CD4-positive, alpha-beta T cell treated with Interleukin-2 at 100 ng/mL for 4 hours (primary cell): Measurements from ENCODE around the gene KCNG1.
"Not testable (repeated sequence)": the region's sequence is repeated elsewhere in the genome, so short reads cannot be mapped to it uniquely, and the experiment has no call there.

Source experiments
- DNase-seq: peaks from one replicate; pipeline ENCODE4 v3.0.0-alpha.2; 2020; ENCODE audit warnings: low spot score

KCNG1 gene

DNA sequence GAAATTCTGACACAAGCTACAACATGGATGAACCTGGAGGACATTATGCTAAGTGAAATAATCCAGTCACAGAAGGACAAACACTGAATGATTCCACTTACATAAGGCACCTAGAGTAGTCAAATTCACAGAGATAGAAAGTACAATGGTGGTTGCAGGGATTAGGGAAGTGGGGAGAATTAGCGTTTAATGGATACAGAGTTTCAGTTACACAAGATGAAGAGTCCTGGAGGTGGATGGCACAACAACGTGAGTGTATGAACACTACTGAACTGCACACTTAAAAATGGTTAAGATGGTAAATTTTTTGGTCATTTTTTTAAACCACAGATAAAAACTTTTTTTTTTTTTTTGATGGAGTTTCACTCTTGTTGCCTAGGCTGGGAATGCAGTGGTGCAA is 39.6 kb downstream of the KCNG1 start:
- DNase-seq, result no peak

DNA sequence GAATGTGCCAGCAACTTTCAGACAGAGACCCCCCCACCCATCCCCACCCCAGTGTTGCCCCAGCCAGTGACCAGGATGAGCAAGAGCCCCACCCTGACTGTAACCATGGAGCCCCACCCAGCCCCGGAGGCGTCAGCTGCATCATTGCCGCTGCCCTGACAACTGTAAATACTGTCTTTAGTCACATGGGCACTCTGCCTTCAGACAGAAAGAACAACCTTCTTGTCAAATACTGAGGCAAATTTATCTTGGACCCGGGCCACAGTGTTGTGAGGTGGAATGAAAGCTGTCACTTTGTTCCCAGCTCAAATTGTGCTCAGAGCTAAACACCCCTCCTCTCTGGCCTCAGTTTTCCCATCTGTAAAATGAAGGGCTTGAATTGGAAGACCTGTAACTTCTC is 40.5 kb downstream of the KCNG1 start:
- no peak for DNase-seq

DNA sequence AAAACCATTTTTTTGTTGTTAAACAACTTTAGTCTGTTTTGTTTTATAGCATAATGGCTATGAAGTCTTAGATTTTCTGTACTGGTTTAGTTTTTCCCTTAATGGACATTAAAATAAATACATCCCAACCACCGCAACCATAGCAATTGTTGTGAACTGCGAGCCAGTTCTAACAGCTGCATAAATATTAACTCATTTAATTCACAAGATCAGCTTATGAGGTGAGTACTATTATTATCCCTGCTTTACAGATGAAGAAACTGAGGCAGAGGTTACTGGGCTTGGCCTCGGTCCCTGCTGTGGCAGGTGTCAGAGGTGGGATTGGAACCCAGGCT is 41.2 kb downstream of the KCNG1 start:
- DNase-seq, result no peak

DNA sequence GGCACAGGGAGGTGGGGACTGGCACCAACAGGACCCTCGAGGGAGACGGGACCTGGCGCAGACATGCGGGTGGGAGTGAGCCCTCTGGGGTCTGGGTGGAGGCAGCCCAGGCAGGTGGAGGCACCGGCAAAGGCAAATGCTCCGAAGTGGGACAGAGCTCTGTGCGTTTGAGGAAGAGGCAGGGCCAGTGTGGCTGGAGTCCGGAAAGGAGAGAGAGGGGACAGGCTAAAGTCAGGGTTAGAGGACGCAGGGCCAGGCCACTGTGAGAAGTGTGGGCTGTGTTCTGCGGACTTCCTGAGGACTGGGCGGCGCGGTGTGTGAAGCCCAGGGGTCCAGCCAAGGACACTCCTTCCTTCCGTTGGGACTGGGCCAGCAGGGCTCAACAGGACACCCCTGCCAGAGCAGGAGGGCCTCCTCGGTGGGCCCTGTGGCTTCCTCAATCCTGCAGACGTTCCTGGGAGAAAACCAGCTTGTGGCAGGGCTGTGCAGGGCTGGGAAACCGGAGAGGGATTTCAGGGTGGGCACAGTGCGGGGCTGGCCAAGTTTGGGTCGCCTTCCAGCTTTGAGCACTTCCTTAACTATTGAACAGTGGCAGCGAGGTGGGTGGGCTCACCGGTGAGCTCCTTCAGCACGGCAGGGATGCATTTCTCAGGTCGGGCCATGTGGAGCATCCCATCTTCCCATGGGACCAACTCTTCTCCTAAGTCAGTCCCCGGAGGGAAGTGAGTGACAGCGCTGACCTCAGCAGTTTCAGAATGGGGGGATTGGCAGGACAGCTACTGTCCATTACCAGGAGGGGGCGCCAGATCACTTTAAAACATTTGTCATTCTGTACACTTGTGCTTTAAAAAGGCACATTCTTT is 41.8 kb downstream of the KCNG1 start:
- peak; percentile 64 for DNase-seq

DNA sequence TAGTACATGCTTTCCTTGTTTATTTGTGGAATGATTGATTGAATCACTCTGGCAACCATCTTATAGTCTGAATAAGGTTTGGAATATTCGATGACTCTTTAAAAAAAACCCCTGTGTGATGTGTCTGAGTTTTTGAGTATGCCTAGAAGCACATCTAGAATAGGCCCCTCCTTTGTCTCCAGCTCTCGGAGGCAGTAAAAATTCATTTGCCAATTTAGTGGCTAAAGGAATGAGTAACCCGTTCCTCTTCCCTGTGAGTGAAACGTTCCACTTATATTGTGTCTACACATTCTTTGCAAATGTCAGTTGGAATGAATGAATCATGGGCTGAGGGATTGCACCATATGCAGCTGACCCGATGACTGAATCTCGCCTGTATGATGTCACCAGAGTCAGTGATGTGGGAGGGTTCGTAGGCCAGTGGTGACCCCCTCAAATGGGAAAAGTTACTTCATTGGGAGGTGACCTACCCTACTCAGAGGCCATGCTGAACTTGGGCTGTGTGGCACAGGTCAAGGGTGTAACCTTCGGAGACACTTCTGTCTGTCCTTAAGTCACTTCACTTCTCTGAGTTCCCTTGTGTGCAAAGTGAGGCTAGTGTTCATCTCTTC is 42.7 kb downstream of the KCNG1 start:
- no peak for DNase-seq

DNA sequence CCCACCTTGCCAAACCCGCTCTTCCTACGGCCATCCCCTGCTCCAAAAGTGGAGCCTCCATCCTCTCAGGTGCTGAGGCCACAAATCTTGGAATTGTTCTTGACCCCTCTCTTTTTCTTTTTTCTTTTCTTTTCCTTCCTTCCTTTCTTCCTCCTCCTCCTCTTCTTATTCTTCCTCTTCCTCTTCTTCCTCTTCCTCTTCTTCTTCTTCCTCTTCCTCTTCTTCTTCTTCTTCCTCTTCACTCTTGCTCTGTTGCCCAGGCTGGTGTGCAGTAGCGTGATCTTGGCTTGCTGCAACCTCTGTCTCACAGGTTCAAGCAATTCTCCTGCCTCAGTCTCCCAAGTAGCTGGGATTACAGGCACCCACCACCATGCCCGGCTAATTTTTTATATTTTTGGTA is 44.4 kb downstream of the KCNG1 start:
- not testable (repeated sequence) for DNase-seq

DNA sequence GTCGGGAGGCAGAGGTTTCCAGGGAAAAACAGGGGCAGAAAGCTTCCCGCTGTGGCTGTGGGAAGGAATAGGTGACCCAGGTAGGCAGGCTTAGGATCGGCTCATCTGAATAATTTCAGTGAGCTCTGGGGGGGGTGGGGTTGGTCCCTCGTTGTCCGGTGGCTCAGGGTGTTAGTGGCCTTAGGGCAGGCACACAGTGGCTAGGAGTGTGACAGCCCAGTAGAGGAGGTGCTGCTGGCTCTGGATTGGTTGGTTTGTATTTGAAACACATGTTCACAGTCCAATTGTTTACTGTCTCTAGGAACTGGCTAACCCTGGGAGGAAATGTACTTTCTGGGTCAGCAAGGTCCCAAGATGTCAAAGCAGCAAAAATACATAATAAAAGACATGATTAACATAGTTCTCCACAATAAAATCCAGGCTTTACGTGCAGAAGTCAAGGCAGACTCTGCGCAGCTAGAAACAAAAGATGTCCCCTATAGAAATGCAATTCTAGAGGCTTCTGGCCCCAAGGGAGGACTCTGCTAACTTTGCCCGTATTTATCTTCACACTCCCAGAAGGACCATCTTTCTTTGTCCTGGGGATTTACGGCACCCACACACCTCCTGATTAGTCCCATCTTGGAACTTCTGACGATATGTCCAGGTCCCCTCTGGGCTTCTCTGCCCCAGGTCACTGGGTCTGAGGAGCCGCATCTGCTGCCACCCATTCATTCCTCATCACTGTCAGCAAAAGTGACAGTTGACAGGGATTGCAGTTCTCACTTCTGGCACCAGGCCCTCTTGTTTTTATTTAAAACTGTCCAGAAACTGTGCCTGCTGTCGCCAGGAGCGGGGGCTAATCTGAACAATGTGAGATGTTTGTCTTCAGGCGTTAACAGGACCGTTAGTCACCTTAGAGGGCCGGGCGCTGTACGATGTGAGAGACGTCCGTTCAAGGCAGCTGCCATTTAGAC is 45.6 kb downstream of the KCNG1 start:
- DNase-seq, result no peak

DNA sequence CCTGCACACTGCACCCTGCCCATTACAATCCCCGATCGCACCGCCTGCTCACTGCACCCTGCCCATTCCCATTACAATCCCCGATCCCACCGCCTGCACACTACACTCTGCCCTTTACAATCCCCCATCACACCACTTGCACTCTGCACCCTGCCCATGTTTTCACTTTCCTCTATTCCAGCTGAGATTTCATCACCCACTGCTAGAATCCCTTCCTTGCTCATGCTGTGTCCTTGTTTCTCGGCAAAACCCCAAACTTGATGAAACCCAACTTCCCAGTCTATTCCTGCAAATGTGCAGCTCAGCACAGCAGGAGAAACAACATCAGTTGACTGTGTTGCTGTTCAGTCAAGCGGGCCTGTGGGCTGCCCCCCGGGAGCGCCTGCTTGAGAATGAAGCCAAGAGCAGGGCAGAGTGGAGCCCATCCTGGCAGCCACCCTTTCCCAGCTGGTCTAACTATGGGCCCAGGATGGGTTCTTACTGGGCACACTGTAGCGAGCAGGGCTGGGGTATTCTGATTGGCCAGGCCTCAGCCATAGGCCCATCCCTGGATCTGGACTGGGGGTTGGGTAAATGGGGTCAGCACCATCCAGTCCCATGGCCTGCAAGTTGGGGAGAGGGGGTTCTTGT is 47.1 kb downstream of the KCNG1 start:
- DNase-seq, result no peak

DNA sequence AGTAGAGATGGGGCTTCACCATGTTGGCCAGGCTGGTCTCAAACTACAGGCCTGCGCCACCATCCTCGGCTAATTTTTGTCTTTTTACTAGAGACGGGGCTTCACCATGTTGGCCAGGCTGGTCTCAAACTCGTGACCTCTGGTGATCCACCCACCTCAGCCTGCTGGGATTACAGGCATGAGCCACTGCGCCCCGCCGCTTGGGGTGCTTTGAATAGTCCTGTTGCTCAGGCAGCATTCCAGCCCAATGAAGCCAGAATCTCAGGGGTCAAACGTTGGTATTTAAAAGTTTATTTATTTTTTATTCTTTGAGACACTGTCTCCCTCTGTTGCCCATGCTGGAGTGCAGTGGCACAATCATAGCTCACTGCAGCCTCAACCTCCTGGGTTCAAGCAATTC is 53.0 kb downstream of the KCNG1 start:
- DNase-seq, result no peak

DNA sequence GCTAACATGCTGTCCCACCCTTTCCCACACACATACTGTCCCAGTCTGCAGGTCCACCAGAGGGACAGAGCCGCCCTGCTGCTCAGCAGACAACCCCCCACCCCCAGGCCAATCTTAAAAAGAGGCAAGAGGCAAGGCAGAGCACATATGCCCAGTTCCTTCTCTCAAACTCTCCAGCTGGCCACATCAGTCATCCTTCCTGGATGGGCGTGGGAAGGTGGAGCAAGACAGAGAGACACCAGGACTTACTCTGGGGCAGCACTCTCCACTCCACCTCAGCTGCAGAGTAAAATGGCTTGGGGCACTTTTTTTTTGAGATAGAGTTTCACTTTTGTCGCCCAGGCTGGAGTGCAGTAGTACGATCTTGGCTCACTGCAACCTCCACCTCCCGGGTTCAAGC is 53.5 kb downstream of the KCNG1 start:
- no peak for DNase-seq

DNA sequence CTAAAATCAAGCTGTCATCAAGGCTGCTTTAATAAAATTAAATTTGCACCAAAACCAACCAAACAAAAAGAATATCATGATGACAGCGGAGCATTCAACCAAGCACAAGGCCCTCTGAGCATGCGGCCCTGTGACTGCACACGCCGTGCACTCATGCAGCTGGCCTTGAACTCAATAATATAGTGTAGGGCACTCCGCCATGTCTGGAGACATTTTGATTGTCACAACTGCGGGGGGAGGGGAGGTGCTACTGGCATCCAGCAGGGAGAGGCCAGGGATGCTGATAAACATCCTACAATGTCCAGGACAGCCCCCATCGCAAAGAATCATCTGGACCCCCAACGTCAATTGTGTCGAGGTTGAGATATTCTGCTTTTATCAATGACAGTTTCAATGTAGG is 54.6 kb downstream of the KCNG1 start:
- DNase-seq, result no peak

DNA sequence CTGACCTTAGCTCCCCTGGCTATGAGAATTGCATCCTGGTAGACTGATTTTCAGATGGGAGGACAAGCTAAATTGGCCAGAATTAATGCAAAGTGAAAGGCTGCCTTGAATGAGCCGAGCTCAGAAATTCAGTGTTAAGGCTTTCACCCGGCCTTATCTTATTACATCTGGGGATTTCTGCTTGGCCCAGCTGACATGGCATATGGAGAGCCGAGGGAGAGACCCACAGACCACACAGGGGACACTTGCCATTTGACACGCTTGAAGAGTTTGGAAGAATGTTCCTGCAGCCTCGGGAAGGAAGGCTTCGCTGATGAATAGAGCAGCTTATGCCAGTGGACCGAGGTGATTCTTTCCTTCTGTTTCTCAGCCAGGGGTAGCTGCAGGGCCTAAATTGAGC is 55.3 kb downstream of the KCNG1 start:
- no peak for DNase-seq

DNA sequence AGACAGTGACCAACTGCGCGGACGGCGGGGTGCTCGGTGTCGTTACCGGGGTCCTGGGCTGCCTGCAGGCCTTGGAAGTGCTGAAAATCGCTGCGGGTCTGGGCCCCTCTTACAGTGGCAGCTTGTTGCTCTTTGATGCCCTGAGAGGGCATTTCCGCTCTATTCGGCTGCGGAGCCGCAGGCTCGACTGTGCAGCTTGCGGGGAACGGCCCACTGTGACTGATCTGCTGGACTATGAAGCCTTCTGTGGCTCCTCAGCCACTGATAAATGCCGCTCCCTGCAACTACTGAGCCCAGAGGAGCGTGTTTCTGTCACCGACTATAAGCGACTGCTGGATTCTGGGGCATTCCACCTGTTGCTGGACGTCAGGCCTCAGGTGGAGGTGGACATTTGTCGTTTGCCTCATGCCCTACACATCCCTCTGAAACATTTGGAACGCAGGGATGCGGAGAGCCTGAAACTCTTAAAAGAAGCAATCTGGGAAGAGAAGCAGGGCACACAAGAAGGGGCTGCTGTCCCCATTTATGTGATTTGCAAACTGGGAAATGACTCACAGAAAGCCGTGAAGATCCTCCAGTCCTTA is 63.3 kb downstream of the KCNG1 start:
- DNase-seq, result no peak

DNA sequence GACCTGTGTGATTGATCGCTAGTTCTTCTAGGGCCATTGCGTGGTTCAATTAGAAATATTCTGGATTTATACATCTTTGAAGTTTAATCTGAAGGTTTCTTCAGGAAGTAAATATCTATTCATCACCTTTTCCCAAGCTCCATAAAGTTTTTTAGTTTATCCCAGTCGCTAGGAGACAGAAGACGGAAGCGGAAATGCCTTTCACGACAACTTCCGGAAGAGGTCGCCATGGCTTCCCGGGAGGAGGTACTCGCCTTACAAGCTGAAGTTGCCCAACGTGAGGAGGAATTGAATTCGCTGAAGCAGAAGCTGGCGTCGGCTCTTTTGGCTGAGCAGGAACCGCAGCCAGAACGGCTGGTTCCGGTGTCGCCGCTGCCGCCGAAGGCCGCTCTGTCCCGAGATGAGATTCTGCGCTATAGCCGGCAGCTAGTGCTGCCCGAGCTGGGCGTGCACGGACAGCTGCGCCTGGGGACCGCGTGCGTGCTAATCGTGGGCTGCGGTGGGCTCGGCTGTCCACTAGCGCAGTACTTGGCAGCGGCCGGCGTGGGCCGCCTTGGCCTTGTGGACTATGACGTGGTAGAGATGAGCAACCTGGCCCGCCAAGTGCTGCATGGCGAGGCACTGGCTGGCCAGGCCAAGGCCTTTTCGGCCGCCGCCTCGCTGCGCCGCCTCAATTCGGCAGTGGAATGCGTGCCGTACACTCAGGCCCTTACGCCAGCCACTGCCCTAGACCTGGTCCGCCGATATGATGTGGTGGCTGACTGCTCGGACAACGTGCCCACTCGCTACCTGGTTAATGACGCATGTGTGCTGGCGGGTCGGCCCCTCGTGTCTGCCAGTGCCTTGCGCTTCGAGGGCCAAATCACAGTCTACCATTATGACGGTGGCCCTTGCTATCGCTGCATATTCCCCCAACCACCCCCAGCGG is 64.0 kb downstream of the KCNG1 start, which contains the start of gene MOCS3:
TSS of gene MOCS3 (plus strand) at position 204 of the 928 bp plus-strand sequence. CDS start at position 229, 25 bp downstream.
- DNase-seq, result peak; percentile 86

DNA sequence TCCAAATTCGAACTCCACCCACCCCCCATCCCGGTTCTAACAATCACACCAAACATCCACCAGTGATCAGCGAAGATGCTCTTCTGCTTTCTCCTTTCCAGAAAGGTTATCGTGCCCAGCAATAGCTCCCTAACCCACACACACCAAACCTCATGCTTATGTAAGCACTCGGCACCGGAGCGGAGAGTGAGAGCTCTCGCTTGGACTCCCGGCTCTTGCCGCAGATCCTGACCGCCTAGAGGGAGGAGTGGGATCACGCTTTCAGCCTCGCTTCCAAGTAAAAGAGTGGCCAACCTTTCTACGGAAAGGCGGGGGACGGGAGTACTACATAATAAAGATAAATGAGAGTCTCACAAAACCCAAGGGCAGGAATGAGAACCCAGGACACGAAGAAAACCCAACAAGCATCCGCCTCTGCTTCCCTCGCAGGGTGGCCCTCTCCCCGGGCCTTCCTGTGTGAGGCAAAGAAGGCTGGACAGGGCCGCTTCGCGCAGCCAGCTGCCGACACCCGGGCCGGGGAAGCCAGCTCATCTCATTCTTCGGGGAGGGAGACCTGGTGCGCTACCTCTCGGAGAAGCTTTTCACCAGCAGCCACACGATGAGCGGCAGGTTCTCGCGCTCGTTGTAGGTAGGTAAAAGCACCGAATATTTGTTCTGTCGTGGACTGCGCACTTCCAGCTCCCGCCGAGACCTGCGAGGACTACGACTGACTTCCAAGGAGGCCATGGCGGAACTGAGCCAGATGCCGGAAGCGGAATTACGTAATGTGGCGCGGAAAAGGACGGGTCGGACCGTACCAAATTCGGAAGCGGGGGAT is 64.9 kb downstream of the KCNG1 start, which contains the start of gene DPM1:
TSS of gene DPM1 (minus strand) at position 735 of the 817 bp plus-strand sequence. CDS start at position 726, 9 bp downstream.
- DNase-seq, result peak; percentile 88

DNA sequence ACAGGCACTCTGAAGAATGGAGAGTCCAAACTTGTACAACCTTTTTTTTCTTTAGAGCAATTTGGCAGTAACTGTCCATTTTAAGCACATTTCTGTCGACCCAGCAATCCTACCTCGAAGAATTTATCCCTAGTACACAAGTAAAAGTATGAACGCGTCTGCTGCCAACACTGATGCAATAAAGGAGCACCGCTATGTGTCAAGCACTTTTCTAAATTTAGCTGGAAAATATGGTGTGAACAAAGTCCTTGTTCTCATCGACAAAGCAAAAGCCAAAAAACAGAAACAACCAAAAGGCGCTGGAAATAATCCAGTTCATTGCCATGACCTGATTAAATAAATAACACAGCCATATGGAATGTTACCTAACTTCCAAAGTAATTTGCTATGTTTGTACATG is 65.6 kb downstream of the KCNG1 start:
- no peak for DNase-seq

DNA sequence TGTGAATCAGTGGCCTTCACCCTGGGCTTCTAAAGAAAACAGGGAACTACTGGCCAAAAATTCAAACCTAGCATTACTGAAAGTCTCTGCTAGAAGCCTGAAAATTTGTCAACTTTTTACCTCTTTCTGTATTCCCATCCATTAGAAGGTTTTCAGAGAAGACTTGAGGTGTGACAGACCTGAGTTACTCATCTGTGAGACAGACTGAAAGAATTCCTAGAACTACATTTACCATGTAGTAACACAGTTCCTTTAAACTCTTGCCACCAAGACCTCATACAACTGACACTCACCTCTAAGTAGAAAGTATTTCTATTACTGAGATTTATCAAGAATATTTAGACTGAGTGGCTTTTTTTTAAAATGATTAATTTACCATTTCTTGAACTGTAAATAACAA is 69.1 kb downstream of the KCNG1 start:
- peak; percentile 19 for DNase-seq
